Omental fat pad (tissue), 4 donors: Measurements from ENCODE around the gene HECTD2. TPM values are rescaled to one million over a fixed set of nuclear protein-coding genes. Genes with fewer than 3 reads are reported as not detected.
A peak's percentile ranks its signal among the peaks of the same experiment; 100 is the strongest.
"Not testable (repeated sequence)": the region's sequence is repeated elsewhere in the genome, so short reads cannot be mapped to it uniquely, and the experiment has no call there.

Experiments used
- ATAC-seq: fragments of 150-250 bp; one replicate; pipeline ENCODE4 v1.9.1; 2016; ENCODE audit warnings: mild to moderate bottlenecking, moderate library complexity; ENCODE audit not compliant: low FRiP score
- DNase-seq: peaks from one replicate; pipeline ENCODE4 v3.0.0-alpha.2; 2019; ENCODE audit warnings: low spot score
- total RNA-seq, 4 donors: library from RNA; depleted of rRNA; stranded (reverse); fragments of >200 nt; gene quantifications; one replicate each; pipeline ENCODE4 v1.1.0, GENCODE V29; 2016
- TF ChIP-seq, protein P1 (sequence below), 3 donors: fragments of 450-650 bp; IDR thresholded peaks; one replicate each; pipeline ENCODE4 v1.5.1; 2016 to 2017; ENCODE audit warnings: antibody characterized with exemption in 3 of 3, mild to moderate bottlenecking in 3 of 3, moderate library complexity in 2 of 3

Gene HECTD2
- total RNA-seq, 4 donors from 2014 or later, result 10.5 to 18.0 (median 16.8) TPM

DNA sequence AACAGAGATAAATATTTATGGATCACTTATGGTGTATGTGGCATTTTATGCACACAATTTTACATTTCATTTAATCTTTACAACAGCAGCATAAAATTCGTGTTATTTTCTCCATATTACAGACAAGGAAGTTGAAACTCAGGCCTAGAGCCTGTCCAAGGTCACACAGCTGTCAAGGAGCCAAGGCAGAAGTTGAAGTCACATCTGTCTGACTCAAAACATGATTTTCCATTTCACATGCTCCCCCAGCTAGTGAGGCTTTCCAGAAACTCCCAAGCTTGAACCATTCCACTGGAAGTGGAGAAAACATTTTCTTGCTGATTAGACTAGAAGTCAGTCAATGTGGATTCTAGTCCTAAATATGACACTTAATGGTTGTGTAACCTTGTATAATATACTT, 110.5 kb downstream of the HECTD2 start:
- TF ChIP-seq, protein P1, sequence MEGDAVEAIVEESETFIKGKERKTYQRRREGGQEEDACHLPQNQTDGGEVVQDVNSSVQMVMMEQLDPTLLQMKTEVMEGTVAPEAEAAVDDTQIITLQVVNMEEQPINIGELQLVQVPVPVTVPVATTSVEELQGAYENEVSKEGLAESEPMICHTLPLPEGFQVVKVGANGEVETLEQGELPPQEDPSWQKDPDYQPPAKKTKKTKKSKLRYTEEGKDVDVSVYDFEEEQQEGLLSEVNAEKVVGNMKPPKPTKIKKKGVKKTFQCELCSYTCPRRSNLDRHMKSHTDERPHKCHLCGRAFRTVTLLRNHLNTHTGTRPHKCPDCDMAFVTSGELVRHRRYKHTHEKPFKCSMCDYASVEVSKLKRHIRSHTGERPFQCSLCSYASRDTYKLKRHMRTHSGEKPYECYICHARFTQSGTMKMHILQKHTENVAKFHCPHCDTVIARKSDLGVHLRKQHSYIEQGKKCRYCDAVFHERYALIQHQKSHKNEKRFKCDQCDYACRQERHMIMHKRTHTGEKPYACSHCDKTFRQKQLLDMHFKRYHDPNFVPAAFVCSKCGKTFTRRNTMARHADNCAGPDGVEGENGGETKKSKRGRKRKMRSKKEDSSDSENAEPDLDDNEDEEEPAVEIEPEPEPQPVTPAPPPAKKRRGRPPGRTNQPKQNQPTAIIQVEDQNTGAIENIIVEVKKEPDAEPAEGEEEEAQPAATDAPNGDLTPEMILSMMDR (IDR thresholded peaks at IDR 0.05), result no peak
- DNase-seq, result no peak
- no peak for ATAC-seq

DNA sequence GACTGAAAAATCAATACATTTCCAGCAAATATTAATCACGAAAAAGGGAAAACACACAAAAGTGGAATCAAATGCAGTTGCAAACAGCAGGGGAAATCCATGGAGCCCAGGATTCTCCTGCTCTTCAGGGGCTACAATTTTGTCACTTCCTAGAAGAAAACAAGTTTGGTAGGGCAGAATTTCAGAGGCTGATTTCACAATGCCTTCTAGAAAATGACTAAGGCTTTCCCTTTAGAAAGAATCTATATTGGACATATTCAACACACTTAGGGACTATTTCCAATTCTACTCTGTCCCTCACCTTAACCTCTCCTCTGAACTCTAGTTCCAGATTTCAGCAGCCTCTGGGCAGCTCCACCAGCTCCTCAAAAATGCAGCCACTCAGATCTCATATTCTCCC, 111.3 kb downstream of the HECTD2 start:
- TF ChIP-seq, protein P1 (IDR thresholded peaks at IDR 0.05), result no peak
- ATAC-seq (peak; percentile 10), DNase-seq (no peak)

DNA sequence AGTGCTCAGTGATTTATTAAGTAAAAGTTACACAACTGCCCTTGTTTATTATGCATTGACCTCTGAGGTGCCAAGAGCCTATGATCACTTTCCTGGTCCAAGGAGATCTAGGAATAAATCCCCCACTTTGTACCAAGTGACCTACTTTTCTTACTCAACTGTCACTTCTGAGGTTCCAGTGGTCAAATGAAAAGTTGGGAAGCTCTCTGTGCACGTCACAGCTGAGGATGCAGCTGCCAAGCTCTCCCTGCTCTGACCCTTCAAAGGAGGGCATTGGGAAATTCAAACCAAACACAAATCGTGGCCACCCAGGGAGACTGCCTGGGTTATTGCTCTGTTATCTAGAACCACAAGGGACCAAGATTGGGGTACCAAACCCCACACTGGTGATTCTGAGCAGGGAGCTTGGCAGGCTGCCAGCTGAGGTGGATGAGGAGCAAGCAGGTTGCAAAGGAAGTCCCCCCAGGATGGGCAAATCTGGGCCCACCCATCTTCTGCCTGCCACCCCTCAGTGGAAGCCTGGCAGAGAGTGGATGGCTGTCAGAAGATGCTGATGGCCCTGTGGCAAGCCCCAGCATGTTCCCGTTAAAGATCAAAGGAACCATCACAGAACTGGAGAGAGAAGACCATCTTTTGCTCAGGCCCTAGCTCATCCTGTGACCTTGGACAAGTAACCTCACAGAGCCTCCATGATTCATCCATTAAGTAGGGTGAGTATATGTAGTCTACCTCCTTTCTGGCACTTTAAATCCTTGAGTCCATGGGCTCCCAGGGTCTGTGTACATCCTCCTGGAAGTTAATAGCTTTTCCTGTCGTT, 116.0 kb downstream of the HECTD2 start:
- TF ChIP-seq, protein P1 (IDR thresholded peaks at IDR 0.05), result no peak
- ATAC-seq (no peak), DNase-seq (no peak)

DNA sequence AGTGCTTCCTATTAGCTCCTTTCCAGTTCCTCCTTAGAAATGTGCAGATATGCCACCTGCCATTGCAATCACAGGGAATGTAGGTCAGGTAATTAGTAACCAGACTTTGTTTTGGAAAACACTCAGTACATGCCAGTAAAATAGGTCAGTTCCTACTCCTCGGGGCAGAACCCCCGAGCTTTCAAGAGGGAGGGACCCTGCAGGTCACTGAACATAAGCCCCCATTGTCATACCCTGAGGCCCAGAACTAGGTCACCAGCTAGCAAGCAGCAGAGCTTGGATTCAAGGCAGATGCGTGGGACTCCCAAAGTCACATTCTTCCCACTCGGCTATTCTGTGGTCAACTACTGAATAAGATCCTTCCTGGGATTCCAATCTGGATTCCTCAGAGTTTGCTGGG, 117.9 kb downstream of the HECTD2 start:
- DNase-seq (no peak), ATAC-seq (no peak)
- TF ChIP-seq, protein P1 (IDR thresholded peaks at IDR 0.05), result no peak

DNA sequence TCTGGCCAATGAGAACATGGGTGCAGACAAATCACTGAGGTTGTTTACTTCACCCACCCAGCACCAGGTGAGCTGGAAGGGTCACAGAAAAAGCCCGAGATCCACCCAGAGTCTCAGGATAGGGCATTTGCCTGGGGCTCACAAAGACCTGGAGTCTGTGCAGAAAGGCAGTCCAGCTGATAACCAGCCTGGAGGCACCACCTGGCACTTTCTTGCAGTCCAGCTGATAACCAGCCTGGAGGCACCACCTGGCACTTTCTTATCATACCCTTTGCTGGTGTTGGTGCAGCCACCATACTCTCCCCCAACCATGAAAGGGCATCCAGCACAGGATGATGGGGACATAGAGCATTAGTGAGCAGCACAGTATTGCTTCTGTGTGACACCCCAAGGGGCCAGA, 118.6 kb downstream of the HECTD2 start:
- TF ChIP-seq, protein P1 (IDR thresholded peaks at IDR 0.05), result no peak
- no peak for DNase-seq
- no peak for ATAC-seq

DNA sequence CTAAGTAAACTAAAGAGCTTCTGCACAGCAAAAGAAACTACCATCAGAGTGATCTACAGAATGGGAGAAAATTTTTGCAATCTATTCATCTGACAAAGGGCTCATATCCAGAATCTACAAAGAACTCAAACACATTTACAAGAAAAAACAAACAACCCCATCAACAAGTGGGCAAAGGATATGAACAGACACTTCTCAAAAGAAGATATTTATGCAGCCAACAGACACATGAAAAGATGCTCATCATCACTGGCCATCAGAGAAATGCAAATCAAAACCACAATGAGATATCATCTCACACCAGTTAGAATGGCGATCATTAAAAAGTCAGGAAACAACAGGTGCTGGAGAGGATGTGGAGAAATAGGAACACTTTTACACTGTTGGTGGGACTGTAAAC, 124.6 kb downstream of the HECTD2 start:
- not testable (repeated sequence) for ATAC-seq, DNase-seq

DNA sequence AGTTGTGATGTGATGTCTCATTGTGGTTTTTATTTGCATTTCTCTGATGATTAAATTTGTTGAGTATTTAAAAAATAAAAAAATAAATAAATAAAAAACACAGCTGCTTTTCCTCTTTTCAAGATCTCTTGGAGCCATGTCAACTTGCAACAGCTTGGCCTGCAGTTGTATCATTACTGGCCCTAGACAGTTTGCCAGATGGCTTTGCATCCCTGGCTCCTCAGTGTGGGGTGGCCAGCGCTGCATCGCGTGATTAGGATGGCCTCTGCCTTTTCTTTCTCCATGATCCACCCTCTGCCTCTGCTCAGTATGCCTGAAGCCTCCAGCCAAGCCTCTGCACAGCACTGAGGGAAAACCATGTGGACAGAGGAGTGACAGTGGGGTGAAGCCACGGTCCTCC, 126.0 kb downstream of the HECTD2 start:
- DNase-seq, result no peak
- ATAC-seq, result no peak
- TF ChIP-seq, protein P1 (IDR thresholded peaks at IDR 0.05), result no peak
